Amniotic stem cell (primary cell): ENCODE results near the gene ADAM11.
"Not testable (repeated sequence)": the region's sequence is repeated elsewhere in the genome, so short reads cannot be mapped to it uniquely, and the experiment has no call there.

Experiments
- DNase-seq: peaks from one replicate; lab custom pipeline; 2025; lab: John Stamatoyannopoulos, UW

Gene ADAM11

DNA sequence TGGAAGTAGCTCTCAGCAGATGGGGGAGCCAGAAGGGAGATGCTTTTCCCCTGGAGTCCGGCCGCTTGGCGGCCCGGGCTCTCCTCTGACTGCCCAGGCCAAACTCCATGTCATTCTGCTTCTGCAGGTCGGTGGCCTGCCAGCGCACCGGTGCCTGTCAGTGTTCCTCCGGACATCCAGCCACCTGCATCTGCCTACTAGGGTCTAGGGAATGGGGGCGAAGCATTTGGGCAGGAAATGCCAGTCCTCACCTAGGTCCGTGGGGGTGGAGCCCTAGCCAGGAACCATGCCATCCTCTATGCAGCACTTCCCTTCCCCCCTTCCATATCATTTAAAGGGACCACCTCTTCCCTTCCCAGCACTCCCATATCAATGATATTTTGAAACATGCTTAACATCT, 37.1 kb downstream of the ADAM11 start:
- no peak for DNase-seq

DNA sequence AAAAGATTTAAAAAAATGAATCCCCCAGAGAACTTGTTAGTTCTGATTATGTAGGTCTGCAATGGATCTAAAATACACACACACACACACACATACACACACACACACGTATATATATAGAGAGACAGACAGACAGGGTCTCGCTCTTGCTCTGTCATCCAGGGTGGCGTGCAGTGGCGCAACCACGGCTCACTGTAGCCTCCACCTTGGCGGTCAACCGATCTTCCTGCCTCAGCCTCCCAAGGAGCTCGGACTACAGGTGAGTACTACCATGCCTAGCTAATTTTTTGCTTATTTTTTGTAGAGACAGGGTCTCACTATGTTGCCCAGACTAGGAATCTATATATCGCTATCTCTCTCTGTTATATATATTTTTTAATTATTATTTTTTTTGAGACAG, 37.9 kb downstream of the ADAM11 start:
- no peak for DNase-seq

DNA sequence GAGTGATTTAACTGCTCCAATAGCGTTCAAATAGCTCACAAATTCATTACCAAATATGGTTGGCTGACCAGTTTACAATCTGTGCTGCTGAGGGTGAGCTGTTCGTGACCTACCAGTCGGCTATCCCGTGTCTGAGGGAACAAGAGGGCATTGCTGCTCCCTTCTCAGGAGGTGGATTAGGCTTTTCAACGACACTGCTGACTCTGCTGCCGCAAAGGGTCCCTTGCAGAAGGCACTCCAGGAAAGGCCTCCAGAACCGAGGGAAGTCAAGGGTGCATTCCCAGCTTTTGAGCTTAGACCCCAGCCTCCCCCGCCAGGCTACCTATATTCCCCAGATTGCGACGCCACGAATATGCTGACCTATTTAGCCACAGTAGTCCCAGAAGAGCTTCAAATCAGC, 39.0 kb downstream of the ADAM11 start:
- no peak for DNase-seq

DNA sequence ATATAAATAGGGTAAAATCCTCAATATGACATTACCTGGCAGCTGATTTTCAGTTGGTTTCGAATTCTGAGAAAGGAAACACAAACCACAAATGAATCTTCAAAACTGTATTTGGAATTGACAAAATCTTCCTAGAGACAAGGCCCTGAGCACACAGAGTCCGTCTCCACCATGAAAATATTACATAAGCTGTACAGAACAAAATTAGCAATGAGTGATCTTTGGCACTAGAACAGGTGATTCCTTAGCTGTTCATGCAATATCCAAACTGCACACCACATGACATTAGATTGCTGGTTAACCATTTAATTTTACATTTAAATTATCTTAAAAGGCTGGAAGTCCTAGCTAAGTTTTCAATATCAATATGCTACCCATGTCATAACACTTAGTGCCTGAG, 39.6 kb downstream of the ADAM11 start:
- no peak for DNase-seq

DNA sequence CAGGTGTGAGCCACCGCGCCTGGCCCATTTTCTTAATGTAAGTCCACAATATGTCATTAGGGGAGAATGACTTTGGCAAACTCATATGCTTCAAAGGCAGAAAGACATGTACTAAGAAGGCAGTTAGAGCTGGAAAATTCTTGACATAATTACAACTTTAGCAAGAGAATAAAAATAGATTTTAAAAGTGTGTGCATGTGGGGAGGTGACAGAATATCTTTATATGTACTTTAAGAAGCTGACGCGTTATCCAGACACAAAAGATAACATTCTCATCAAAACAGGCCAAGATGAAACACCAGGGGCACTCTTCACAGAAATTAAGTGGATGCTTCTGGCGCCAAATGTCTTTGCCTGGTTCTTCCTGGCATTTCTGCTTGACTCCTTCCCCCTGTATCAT, 43.1 kb downstream of the ADAM11 start:
- DNase-seq = no peak

DNA sequence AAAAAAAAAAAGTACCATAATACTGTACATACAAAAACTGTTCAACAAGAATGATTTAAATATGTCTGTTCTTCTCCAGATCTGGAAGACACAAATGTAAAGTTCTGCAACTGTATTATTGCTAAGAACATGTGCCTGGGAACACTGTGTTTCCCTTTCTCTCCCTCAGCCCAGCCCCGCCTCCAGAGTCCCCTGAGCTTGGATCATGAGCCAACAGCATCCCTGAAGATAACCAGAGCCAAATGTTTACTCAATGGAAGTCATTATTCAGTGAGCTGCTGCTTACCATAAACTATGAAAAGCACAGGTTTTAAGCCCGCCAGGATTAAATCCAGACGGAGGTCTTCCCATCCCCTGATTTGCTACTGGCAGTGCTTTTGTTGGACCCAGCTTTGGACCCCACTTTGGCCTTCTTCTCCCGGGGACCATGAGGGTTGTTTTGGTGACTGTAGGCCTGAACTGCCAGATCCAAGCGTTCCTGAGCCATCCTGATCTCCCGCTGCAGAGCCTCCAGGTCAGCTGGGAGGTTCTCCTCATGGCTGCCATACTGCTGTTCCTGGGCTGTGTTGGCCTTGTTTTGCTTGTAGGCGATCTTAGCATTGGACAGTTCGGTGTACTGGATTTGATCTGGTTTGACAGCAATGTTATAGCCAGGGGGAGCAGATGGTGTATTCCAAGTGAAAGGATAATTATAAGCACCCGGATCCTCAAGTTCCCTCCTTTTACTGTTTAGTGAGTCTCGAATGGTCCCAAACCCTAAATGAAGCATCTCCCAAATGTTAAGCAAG, 45.7 kb downstream of the ADAM11 start:
- DNase-seq = no peak

DNA sequence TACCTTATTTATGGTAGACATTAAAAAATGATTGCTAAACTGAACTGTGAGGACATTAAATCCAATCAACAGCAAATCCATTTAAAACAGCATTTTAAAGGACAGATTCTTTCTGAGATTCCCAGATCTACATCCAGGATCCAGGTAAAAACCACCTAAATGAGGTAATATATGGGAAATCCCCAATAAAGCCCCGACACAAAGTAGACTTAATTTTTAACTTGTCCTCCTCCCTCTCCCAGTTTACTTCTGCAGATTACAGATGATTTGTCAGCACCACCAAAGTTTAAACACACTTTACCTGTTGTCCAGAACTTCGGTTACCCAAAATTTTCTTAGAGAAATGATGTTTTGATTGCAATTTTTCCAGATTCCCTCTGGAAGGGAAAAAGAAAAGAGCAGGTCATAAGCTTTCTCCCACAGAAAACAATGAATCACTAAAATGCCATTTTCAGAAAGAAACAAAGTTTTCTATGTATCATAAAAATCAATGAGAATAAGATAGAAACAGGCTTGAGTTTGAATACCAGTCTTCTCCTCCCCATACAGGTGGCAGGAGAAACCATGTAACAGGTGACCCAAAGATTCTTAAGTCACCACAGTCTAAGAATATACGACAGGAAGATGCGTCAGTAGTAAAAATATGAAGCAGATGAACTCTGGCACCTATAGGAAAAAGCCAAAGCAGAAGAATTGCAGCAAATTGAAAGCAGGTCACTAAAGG, 48.5 kb downstream of the ADAM11 start:
- DNase-seq = no peak

DNA sequence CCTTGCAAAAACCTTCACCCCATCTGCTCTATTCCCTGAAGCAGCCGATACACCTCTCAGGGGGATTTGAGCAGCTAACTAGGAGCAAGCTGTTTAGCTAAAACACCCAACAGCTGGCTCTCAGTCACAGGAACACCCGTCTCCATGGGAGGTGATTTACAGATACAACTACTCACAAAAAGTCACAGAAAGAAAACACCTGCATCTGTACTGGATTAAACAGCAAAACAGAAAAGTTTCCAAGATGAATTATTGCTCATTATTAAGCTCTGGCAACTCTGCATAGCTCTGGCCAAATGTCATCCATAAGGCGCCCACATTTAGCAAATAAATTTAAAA, 49.0 kb downstream of the ADAM11 start:
- DNase-seq = no peak

DNA sequence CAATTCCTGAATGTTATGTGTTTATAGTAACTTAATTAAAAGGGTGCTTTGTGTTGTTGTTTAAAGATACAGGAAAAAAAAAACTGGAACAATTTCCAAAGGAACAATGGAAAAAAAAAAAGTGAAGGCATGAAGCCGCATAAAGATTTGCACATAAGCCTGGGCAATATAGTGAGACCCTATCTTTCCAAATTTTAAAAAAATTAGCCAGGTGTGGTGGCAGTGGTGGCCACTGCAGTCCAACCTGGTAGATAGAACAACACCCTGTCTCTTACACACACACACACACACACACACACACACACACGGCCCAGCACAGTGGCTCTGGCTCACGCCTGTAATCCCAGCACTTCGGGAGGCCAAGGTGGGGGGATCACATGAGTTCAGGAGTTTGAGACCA, 49.4 kb downstream of the ADAM11 start:
- DNase-seq = no peak

DNA sequence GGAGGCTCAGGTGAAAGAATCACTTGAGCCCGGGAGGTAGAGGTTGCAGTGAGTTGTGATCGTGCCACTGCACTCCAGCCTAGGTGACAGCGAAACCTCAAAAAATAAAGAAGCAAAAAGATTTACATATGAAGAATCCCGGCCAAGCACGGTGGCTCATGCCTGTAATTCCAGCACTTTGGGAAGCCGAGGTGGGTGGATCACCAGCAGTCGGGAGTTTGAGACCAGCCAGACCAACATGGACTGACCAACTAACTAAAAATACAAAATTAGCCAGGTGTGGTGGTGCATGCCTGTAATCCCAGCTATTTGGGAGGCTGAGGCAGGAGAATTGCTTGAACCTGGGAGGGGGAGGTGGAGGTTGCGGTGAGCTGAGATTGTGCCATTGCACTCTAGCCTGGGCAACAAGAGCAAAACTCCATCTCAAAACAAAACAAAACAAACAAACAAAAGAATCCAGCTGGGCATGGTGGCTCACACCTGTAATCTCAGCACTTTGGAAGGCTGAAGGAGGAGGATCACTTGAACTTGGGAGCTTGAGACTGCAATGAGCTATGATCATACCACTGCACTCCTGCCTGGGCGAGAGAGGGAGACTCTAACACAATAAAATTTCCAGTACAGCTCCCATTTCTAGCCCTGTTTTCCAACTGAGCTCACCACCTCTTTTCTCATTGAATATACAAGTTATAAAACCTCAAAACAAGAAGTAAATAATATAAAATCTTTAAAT, 50.0 kb downstream of the ADAM11 start:
- DNase-seq = not testable (repeated sequence)

DNA sequence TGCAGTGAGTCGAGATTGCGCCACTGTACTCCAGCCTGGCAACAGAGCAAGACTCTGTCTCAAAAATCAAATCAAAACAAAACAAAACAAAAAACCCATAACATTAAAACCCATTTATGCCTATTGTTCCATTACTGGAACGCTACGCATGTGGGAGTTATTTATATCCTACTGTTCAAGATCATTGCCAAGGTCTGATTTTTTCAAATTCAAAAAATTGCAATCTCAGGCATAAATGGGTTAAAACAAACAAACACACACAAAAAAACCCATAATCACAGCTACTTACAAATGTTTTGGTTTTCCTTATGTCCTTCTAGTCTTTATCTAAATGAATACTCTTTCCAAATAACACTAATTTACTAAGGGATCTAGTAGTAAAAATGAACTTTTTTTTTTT, 53.5 kb downstream of the ADAM11 start:
- DNase-seq = no peak

DNA sequence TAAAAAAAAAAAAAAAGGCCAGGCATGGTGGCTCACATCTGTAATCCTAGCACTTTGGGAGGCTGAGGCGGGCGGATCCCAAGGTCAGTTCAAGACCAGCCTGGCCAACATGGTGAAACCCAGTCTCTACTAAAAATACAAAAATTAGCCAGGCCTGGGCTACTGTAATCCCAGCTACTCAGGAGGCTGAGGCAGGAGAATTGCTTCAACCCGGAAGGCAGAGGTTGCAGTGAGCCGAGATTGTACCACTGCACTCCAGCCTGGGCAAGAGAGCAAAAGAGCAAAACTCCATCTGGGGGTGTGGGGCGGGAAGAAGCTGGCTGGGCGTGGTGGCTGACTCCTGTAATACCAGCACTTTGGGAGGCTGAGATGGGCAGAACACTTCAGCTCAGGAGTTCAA, 59.7 kb downstream of the ADAM11 start:
- not testable (repeated sequence) for DNase-seq

DNA sequence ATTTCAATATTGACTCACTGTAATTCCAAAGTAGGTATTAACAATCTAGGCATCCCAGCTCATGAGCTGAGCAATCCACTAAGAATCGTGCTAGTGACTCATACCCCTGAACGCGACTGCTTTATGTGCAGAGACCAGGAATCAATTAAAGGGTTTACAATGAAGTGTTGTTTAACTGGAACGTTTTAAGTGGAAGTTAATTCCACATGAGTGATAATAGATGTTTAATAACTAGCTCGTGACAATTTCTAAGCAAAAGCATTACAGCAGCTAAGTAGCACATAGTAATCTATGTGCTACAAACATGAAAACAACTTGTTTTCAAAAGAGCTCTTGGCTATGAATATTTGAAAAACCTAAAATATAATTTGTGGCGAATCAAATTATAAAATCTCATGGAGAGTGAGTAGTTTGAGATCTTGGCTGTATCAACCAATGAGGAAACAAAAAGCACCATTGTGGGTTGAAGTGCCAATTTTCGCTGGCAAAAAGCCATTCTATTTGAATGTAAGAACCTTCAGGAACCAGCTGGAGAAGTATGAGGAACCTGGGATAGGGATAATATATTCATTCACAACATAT, 61.9 kb downstream of the ADAM11 start:
- DNase-seq = peak; percentile 79

DNA sequence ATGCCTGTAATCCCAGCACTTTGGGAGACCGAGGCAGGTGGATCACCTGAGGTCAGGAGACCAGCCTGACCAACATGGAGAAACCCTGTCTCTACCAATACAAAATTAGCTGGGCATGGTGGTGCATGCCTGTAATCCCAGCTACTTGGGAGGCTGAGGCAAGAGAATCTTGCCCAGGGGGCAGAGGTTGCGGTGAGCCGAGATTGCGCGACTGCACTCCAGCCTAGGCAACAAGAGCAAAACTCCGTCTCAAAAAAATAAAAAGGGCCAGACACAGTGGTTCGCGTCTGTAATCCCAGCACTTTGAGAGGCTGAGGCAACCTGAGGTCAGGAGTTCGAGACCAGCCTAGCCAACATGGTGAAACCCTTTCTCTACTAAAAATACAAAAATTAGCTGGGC, 66.4 kb downstream of the ADAM11 start:
- DNase-seq = not testable (repeated sequence)

DNA sequence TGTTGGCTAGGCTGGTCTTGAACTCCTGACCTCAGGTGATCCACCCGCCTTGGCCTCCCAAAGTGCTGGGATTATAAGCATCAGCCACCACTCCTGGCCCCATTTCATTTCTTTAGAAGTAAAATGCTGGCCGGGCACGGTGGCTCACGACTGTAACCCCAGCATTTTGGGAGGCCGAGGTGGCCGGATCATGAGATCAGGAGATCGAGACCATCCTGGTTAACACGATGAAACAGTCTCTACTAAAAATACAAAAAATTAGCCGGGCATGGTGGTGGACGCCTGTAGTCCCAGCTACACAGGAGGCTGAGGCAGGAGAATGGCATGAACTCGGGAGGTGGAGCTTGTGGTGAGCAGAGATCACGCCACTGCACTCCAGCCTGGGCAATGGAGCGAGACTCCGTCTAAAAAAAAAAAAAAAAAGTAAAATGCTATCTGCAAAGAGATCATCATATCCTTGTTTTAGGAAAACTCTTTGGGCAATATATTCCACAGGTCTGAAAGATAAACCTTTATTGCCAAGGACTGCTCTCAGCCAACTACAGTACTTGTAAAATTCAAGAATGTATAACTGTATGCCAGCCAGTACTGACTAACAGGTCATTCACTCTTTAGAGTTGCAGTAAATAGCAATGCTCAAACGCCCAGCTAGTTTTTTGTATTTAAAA, 67.5 kb downstream of the ADAM11 start:
- no peak for DNase-seq

DNA sequence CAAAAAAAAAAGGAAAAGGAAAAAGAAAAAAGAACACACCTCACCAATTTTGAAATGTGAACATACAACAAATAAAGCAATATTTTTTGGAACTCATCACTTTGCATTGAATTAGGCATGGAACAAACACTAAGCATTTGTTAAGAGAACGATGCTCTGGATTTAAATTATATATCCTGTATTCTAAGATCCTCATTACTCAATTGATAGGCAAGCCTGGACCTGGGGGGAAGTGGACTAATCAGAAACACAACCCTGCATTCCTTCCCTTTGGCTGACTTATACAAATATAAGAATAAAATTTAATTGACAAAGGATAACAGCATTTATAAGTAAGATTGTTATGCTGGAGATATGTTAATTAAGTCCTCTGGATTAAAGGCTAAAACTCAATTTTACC, 69.1 kb downstream of the ADAM11 start:
- no peak for DNase-seq

DNA sequence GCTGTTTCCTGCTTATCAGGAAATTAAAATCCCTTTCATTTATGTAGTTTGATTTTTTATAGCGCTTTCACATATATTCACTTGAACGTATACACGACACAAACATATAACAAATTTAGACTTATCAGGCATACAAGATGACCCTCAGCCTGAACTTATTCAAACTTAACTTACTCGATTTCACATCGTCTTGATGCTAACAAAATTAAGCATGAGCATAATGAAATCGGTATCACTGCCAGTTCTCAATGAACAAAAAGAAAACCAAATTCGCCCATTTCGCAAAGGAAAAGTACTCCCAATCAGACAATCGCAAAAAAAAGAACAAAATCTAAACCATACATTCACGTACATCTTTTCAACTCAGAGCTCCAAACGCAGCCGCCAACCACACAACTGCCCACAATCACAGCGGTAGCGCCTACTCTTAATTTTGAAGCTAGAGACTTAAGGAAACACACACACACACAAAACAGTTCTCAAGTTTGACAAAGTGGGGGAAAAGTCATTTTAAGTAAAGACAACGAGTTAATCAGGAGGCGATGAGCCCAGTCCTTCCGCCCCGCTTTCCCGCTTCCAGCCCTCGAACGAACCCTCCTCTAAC, 70.2 kb downstream of the ADAM11 start:
- DNase-seq = no peak

DNA sequence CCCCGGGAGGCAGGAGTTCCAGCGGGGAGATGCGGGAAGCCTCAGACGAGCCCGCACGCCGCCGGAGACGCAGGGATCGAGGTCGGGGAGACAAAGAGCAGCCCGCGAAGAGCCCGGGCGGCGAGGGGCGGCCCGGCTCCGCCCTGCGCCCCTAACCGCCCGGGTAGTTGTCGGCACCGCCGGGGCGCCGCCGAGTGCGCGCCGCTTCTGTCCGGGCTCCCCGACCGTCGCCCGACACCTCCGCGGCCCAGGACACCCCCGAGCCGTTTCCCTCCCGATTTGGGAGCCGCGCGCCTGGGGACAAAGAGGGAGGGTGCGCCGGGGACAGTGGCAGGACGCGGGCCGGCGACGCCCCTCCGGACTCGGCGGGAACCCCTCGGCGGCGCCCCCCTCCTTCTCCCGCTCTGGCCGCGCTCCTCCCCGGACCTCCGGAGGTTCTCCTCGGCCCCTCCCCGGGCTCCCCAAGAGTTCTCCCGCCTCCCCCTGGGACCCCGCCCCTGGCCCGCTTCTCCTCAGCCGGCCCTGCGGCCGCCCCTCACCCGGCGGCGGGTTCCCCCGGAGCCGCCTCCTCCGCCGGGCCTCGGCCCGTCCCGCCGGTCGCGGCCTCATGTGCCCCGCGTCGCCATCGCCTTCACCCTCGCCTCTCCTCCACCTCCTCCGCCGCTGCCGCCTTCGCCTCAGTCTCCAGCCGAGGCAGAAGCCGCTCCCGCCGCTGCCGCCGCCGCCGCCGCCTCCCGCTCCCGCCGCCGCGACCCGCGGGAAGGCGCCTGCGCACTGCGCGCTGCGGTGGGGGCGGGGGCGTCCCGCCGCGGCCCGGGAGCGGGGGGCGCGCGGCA, 71.0 kb downstream of the ADAM11 start, which contains the start of gene GJC1:
Gene GJC1, minus strand, starts transcription at position 765 of the 836 bp plus-strand sequence. CDS start 24,470 bp downstream, outside the sequence.
- DNase-seq = no peak

DNA sequence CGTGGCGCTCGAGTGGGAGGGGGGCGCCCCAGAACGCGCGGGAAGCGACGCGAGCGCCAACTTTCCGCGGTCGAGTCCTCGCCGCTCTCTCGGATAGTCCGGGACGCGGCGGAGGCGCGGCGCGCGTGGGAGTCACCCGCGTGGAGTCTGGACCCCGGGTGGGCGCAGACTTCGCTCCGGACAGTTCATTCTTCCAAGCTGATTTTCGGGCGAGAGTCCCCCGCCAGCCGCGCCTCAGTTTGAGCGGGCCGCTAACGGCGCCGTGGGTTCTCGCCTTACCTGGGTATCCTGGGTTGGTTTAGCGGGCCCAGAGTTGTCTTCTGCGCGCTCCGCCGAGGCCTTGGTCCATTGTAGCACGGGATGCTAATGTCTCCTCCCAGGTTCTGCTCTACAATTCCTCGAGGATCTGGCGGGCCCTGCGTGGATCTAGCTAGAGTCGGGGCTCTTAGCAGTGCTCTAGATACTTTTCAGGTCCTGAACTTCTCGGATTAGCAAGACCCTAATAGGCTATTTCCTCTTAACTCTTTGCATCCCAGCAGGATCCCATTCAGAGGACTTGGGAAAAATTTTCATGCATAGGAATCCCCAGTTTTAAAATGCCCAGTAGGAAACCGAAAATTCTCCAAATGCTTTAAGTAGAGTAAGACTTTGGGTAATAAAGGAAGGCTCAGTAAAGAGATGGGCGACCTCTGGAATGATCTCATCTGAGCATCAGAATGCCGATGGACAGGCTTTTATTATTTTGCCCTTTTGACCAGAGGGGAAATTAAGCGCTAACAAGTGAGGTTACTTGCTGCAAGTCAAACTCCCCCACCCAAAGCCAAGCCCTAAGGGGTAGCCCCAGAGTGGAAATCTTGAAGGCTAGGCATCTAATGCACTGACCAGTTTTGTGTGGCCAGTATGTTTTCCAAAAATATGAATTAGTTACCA, 71.8 kb downstream of the ADAM11 start:
- DNase-seq = no peak

DNA sequence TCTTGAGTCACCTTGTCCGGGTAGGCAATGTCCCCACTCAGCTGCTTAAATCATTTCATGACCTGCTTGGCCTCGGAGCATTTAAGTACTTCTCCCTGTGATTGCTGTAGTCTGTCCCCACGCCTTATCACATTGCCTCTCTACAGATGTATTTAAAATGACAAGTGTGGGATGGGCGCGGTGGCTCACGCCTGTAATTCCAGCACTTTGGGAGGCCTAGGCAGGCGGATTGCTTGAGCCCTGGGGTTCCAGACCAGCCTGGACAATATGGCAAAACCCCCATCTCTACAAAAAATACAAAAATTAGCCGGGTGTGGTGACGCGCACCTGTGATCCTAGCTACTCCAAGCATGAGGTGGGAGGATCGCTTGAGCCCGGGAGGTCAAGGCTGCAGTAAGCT, 72.6 kb downstream of the ADAM11 start:
- DNase-seq = no peak
